GM12875 (cell line): ENCODE measurements around the gene BTBD1.

Experiments
- H3K4me3 ChIP-seq: one replicate; pipeline ENCODE4 v1.5.1; 2011; ENCODE audit warnings: low read depth, low read length, control low read depth
- CTCF ChIP-seq: IDR thresholded peaks from 2 replicates; pipeline ENCODE4 v1.5.1; 2011; ENCODE audit warnings: low read depth, mild to moderate bottlenecking, control low read depth, inconsistent platforms, low read length, moderate library complexity, borderline replicate concordance; ENCODE audit not compliant: insufficient read depth

BTBD1 gene

GRCh38 chr15:82999905-83000671 lies 67.0 kb downstream of the BTBD1 start:
- H3K4me3 ChIP-seq = no peak overlapping the region

GRCh38 chr15:82999426-82999825 lies 67.6 kb downstream of the BTBD1 start:
- TF ChIP-seq CTCF = no peak
- no peak overlapping the region for H3K4me3 ChIP-seq

More at GRCh38 chr15:82999905-83000671, 67.0 kb downstream of the BTBD1 start:
- peak; percentile 46; the same call in 1 of the 2 replicates for TF ChIP-seq CTCF

- TF ChIP-seq CTCF = no peak
Measured at GRCh38 chr15:82995938-82996337, 71.1 kb downstream of the BTBD1 start.

GRCh38 chr15:82995076-82995475 lies 72.0 kb downstream of the BTBD1 start:
- TF ChIP-seq CTCF = no peak

More at GRCh38 chr15:82995938-82996337, 71.1 kb downstream of the BTBD1 start:
- H3K4me3 ChIP-seq = no peak overlapping the region

GRCh38 chr15:82993144-82993543 lies 73.9 kb downstream of the BTBD1 start:
- no peak overlapping the region for H3K4me3 ChIP-seq
- no peak for TF ChIP-seq CTCF

More at GRCh38 chr15:82995076-82995475, 72.0 kb downstream of the BTBD1 start:
- H3K4me3 ChIP-seq = no peak overlapping the region

- no peak overlapping the region for H3K4me3 ChIP-seq
- no peak for TF ChIP-seq CTCF
Measured at GRCh38 chr15:82992436-82992998, 74.5 kb downstream of the BTBD1 start.

- TF ChIP-seq CTCF = no peak
- peak overlapping the region; percentile 74 for H3K4me3 ChIP-seq
Measured at GRCh38 chr15:82986442-82986780, 80.6 kb downstream of the BTBD1 start.
